AG04450 (cell line): Measurements from ENCODE around the gene FYN. TPM values are rescaled to one million over a fixed set of nuclear protein-coding genes. Genes with fewer than 3 reads are reported as not detected.

ENCODE experiments used
- CTCF ChIA-PET: fragments of 300-600, 350-600 bp; formaldehyde crosslinking; extraction: SDS; loops from one replicate; lab custom pipeline; 2022; ENCODE audit warnings: antibody characterized with exemption, inconsistent platforms; lab: Charles Lee
- POLR2A ChIA-PET: fragments of 350-600 bp; formaldehyde crosslinking; extraction: SDS; loops from one replicate; lab custom pipeline; 2021; ENCODE audit warnings: antibody characterized with exemption, inconsistent platforms; lab: Yijun Ruan, JAX
- DNase-seq: peaks from one replicate; pipeline ENCODE4 v3.0.0-alpha.2; 2011; ENCODE audit warnings: low read depth, low spot score
- H3K27ac ChIP-seq: one replicate; pipeline ENCODE4 v1.5.1; 2012; ENCODE audit warnings: low read depth, low read length, control low read depth
- H3K27me3 ChIP-seq: one replicate; pipeline ENCODE4 v1.6.0; 2012; ENCODE audit warnings: low read length; ENCODE audit not compliant: control insufficient read depth, insufficient read depth
- H3K4me3 ChIP-seq: 2 replicates; pipeline ENCODE4 v1.5.1; 2011; ENCODE audit warnings: mild to moderate bottlenecking, low read depth, low read length, control low read depth
- H3K9me3 ChIP-seq: 2 replicates; pipeline ENCODE4 v1.5.1; 2012; ENCODE audit warnings: low read length; ENCODE audit not compliant: control insufficient read depth, insufficient read depth
- polyA plus RNA-seq: library from polyadenylated mRNA; depleted of rRNA; stranded (reverse); fragments of >200 nt; gene quantifications from 2 replicates; pipeline ENCODE4 v1.2.3, GENCODE V29; 2011
- TF ChIP-seq, protein P1 (sequence below): IDR thresholded peaks from 2 replicates; pipeline ENCODE4 v1.5.1; 2011; ENCODE audit warnings: low read depth, low read length, control low read depth, inconsistent platforms

The FYN gene
- polyA plus RNA-seq, 1 experiment = 29.0 TPM

DNA sequence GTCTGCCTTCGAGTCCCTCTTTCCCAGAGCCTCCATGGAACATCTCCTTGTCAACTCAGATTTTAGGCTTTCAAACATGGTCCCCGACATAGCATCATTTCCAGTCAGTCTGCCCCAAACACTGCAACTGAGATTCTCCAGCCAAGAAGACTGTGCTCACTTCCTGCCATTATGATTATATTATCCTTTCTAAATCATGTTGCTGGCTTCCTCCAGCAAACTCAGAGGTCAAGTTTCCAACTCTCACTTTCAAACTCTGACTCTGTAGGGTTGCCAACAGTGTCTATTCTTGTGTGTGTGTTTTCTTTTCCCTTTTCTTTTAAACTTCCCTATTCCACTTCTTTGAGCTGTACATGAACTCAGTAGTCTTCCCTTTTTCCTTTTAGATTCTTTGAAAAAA, 206.4 kb downstream of the FYN start:
- TF ChIP-seq, protein P1, sequence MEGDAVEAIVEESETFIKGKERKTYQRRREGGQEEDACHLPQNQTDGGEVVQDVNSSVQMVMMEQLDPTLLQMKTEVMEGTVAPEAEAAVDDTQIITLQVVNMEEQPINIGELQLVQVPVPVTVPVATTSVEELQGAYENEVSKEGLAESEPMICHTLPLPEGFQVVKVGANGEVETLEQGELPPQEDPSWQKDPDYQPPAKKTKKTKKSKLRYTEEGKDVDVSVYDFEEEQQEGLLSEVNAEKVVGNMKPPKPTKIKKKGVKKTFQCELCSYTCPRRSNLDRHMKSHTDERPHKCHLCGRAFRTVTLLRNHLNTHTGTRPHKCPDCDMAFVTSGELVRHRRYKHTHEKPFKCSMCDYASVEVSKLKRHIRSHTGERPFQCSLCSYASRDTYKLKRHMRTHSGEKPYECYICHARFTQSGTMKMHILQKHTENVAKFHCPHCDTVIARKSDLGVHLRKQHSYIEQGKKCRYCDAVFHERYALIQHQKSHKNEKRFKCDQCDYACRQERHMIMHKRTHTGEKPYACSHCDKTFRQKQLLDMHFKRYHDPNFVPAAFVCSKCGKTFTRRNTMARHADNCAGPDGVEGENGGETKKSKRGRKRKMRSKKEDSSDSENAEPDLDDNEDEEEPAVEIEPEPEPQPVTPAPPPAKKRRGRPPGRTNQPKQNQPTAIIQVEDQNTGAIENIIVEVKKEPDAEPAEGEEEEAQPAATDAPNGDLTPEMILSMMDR = no peak
- DNase-seq = no peak
- CTCF ChIA-PET = interaction anchor here (1.4 kb wide), 1 partner anchor 407 kb away, joined by 3 read pairs; a partner anchor contains a TSS

DNA sequence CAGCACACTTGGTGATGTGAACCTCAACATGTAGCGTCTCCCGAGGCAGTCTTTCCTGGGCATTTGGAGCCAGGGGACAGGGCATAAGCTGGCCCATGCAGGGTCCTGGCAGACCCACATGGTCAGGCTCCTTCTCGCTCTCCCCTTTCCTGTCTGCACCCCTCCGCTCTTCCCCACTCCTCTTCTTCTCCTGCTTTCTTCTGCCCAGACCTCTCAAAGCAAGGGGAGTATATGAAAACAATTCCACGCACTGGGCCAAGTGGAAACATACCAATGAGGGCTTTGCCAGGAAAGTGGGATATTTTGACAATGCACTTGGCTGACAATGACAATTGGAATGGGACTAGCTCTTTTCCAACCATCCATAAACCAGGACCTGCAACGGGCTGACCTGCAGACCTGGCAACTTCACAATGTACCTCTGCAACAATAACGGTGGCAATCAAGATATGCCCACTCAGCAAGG, 208.7 kb downstream of the FYN start:
- no peak overlapping the region for H3K4me3 ChIP-seq
- DNase-seq = no peak
- TF ChIP-seq, protein P1 = no peak
- H3K27me3 ChIP-seq = no peaks in the 10 kb centered on the region
- POLR2A ChIA-PET = no interaction called here
- CTCF ChIA-PET = interaction anchor here (1.2 to 1.4 kb wide), 2 partner anchors 46 to 378 kb away, joined by 4 to 5 read pairs; no protein-coding TSS in a partner anchor
- no peaks in the 10 kb centered on the region for H3K9me3 ChIP-seq
- no peak overlapping the region for H3K27ac ChIP-seq

More for the DNA sequence above, 206.4 kb downstream of the FYN start:
- no peak overlapping the region for H3K4me3 ChIP-seq
- no peaks in the 10 kb centered on the region for H3K27me3 ChIP-seq
- H3K9me3 ChIP-seq = no peaks in the 10 kb centered on the region
- H3K27ac ChIP-seq = no peak overlapping the region
- POLR2A ChIA-PET = no interaction called here

DNA sequence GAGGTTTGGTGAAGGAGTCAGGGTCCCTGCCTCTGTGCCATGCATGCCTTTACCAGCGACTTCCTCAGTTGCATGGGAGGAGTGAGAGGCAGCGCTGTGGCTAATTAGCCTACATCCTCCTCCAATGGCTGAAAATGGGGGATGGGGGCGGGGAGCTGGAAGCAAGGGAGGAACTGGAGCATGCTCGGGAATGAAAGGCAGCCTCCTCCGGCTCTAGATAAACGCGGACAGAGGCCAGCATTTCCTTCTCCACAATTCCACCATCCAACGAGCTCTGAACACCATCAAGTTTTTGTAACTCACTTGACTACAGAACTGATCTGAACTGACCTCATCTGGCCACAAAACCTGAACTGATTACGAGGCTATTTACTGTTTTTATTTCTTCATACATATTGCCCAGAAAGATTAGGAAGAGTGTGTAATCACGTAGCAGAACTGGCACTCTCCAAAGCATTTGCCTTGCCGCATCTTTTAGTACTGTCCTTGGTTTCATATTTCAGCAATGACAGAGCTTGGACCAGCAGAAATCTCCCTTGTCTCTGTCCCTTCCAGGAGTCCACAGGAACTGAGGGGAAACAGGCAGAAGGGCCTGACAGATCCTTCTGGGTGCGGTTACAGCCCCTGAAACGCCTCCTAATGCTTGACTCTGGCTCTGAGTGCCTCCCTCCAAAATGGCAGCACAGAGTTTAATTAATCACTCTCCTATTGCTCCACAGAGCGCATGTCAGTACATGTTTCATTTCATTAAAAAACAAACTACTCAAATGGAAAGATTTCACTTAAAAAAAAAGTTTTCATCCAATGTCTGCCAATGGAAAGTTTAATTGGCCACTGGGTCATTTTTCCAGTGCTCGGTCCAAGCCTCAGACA, 209.3 kb downstream of the FYN start:
- ChIA-PET CTCF (interaction anchor here (1.1 to 1.4 kb wide), 3 partner anchors 8 to 378 kb away, joined by 3 to 5 read pairs (median 4); no protein-coding TSS in a partner anchor), POLR2A (no interaction called here)
- DNase-seq = no peak
- no peaks in the 10 kb centered on the region for H3K9me3 ChIP-seq
- H3K27me3 ChIP-seq = no peaks in the 10 kb centered on the region
- peak overlapping the region; percentile 57 for H3K27ac ChIP-seq
- TF ChIP-seq, protein P1 = no peak
- no peak overlapping the region for H3K4me3 ChIP-seq

DNA sequence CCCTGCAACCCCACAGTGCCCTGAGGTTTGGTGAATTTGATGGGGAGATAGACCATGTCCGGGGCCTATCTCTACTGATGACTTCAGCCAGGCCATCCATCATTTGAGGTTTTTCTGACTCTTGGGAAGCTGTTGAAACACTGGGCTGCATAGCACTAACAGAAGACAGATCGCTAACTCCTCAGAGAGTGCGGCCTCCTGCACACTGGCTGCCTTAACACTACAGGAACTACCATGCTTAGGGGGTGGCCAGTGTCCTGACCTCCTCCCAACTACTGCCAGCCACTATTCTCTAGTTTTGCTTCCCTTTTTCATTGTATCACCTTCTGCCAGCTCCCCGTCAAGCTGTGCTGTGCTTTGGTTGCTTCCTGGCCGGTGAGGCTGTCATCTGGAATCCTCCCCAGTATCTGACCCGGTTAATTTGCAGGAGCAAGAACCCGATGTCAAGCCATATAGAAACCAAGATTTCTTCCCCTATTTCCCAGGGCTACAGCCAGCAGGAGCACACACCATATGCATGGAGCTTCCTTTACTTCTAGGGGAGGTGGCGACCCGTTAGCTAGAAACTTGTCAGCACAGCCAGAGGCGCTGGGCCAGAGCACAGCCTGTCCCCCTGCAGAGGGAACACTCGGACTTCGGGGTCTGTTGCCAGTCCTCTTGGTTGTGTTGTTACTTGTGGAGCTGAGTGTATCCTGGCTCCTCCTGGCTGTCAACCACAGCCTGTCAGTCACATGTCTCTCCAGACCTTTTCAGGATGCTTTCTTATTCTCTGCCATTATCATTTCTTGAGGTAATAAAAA, 210.3 kb downstream of the FYN start:
- Histone ChIP-seq H3K27ac (no peak overlapping the region), H3K9me3 (no peaks in the 10 kb centered on the region), H3K4me3 (no peak overlapping the region), H3K27me3 (no peaks in the 10 kb centered on the region)
- TF ChIP-seq, protein P1 = no peak
- ChIA-PET POLR2A (no interaction called here), CTCF (interaction anchor here (1.1 kb wide), 1 partner anchor 9 kb away, joined by 3 read pairs; no protein-coding TSS in a partner anchor)
- DNase-seq = no peak
